Body of pancreas (tissue), 4 donors: Measurements from ENCODE around the gene EPHB1.

Experiments
- POLR2A ChIP-seq, 3 donors: fragments of 450-650 bp; IDR thresholded peaks; one replicate each; pipeline ENCODE4 v1.6.1; 2016; ENCODE audit warnings: antibody characterized with exemption in 3 of 3, mild to moderate bottlenecking in 2 of 3
- TF ChIP-seq, protein P1 (sequence below), 7 experiments: fragments of 450-650 bp in 4 of 7; fragments of 200-600 bp in 3 of 7; sonication (generic) in 3 of 7; IDR thresholded peaks; one replicate each; pipeline ENCODE4 v1.5.1; 2016 to 2019; ENCODE audit warnings: antibody characterized with exemption in 7 of 7

DNA sequence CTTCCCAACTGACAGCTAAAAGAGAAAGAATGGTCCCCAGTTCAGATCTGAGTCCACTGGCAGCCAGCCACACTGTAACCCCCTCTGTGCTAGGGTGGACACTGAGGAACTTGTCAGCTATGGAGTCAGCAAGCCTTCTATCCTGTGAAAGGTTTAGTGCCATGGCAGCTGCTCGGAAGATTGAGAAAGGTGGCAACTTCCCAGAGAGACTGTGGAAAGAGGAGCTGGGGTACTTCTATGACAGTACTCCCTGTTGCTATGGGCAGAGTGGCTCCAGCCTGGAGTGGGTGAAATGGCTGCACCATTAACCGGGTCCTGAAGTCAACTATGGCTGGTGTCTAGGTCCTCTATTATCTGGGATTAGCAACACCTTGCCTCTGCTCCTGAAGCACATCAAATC lies 447.2 kb downstream of the EPHB1 start:
- TF ChIP-seq, protein P1, sequence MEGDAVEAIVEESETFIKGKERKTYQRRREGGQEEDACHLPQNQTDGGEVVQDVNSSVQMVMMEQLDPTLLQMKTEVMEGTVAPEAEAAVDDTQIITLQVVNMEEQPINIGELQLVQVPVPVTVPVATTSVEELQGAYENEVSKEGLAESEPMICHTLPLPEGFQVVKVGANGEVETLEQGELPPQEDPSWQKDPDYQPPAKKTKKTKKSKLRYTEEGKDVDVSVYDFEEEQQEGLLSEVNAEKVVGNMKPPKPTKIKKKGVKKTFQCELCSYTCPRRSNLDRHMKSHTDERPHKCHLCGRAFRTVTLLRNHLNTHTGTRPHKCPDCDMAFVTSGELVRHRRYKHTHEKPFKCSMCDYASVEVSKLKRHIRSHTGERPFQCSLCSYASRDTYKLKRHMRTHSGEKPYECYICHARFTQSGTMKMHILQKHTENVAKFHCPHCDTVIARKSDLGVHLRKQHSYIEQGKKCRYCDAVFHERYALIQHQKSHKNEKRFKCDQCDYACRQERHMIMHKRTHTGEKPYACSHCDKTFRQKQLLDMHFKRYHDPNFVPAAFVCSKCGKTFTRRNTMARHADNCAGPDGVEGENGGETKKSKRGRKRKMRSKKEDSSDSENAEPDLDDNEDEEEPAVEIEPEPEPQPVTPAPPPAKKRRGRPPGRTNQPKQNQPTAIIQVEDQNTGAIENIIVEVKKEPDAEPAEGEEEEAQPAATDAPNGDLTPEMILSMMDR (IDR thresholded peaks at IDR 0.05), result no peak
- TF ChIP-seq POLR2A (IDR thresholded peaks at IDR 0.05), result no peak
